Natural killer cell treated with Interleukin-12 subunit alpha and Interleukin-12 subunit beta and Interleukin-15 and Interleukin-18, amount 100 ng/mL, for 72 hours (primary cell): Measurements from ENCODE around the gene CYP2B6. TPM values are rescaled to one million over a fixed set of nuclear protein-coding genes. Genes with fewer than 3 reads are reported as not detected.
"Not testable (repeated sequence)": the region's sequence is repeated elsewhere in the genome, so short reads cannot be mapped to it uniquely, and the experiment has no call there.

Experiments
- ATAC-seq, 2 donors: fragments of 150-1000 bp; cut with Tn5 transposase in 1 of 2; sonication (Bioruptor Pico), chemical (Tn5 transposase) in 1 of 2; 2 replicates each; pipeline ENCODE4 v1.10.0; 2021
- DNase-seq: peaks from one replicate; pipeline ENCODE4 v3.0.0; 2022; ENCODE audit warnings: low spot score
- H3K27ac Mint-ChIP-seq, 2 donors: 1 replicate in 1 of 2; 2 replicates in 1 of 2; pipeline ENCODE4 v1.8.0; 2022; ENCODE audit warnings: mixed read lengths in 2 of 2, mild to moderate bottlenecking in 1 of 2, moderate library complexity in 1 of 2
- H3K27me3 Mint-ChIP-seq, 2 donors: 1 replicate in 1 of 2; 2 replicates in 1 of 2; pipeline ENCODE4 v1.8.0; 2022; ENCODE audit warnings: mixed read lengths in 2 of 2
- H3K36me3 Mint-ChIP-seq: one replicate; pipeline ENCODE4 v1.8.0; 2022; ENCODE audit warnings: mixed read lengths
- H3K4me1 Mint-ChIP-seq, 2 donors: 1 replicate in 1 of 2; 2 replicates in 1 of 2; pipeline ENCODE4 v1.8.0; 2022; ENCODE audit warnings: low read depth in 2 of 2, mixed read lengths in 2 of 2, mild to moderate bottlenecking in 1 of 2
- H3K4me3 Mint-ChIP-seq: one replicate; pipeline ENCODE4 v1.8.0; 2022; ENCODE audit warnings: mixed read lengths
- H3K9me3 Mint-ChIP-seq: 2 replicates; pipeline ENCODE4 v1.8.0; 2022; ENCODE audit warnings: mixed read lengths
- total RNA-seq, 2 donors: library from RNA; stranded (reverse); gene quantifications; one replicate each; pipeline ENCODE4 v1.2.3, GENCODE V29; 2022

The CYP2B6 gene
- total RNA-seq, 2 donors from 2014 or later, result not detected

DNA sequence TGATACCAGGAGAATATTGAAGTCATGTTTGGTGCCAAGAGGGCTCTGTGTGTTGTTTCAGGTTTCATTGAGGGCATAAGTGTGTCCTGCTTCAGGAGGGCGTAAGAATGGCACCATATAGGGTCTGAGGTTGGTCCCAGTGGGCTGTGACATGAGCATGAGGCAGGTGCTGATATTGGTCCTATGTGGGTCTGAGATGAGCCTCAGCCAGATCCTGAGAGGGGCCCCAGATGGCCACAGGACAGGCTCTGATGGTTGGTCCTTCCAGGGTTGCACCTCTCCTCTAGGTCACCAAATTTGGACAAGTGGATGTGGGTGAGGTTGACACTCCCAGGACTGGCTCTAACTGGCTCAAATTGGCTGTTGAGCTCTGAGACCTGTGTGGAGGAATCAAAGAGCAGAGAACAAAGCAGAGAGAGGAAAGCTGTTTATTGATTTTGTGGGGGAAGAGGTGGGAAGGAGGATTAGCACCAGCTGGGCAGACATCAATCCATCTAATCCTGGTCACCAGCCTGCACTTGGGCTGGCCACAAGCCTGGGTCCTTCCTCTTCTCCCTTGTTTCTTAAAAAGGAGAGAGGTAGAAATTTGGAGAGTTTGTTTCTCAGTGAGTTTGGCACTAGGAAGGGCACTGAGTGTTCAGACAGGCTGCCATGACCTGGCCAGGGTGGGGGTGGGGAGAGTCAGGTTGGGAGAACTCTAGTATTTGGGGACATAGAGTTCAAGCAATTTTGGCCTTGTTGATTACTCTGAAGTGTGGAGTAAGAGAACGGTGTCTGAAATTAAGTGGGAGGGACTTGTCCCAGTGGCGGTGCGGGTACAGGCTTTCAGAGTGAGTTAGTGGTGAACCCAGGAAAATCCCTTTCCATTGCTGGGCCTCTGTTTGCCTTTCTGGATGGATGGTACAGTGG, 38.7 kb downstream of the CYP2B6 start:
- Mint-ChIP-seq H3K27ac (no peak overlapping the region), H3K4me1 (peaks cover 0 to 2% of the 10 kb centered on the region in 2 donors), H3K4me3 (no peak overlapping the region), H3K9me3 (no peaks in the 10 kb centered on the region), H3K27me3 (peaks cover 26 to 27% of the 10 kb centered on the region in 2 donors), H3K36me3 (peaks cover 6% of the 10 kb centered on the region)
- DNase-seq (no peak), ATAC-seq (peak in 1 of 2 donors; percentile 11)

DNA sequence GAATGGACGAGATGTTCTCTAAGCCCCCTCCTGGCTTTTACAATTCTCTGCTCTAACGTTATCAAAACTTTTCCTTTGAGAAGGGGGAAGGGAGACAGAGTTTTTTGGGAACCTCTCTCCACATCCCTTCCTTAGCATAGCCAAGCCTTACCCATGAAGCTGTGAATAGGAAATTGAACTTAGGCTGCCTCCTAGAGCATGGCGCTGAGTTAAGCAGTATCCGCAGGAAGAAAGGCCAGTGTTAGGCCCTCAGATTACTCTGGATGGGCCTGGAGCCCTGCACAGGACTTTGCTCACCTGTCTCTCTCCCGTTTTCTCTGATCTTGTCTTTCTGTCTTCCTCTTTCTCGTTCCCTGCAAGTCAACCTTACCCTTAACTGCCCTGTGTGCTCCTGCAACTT, 39.6 kb downstream of the CYP2B6 start:
- Mint-ChIP-seq H3K27ac (no peak overlapping the region), H3K36me3 (peaks cover 6% of the 10 kb centered on the region), H3K27me3 (peaks cover 18 to 22% of the 10 kb centered on the region in 2 donors), H3K4me1 (peaks cover 0 to 2% of the 10 kb centered on the region in 2 donors), H3K4me3 (no peak overlapping the region), H3K9me3 (no peaks in the 10 kb centered on the region)
- ATAC-seq, result no peak
- no peak for DNase-seq

DNA sequence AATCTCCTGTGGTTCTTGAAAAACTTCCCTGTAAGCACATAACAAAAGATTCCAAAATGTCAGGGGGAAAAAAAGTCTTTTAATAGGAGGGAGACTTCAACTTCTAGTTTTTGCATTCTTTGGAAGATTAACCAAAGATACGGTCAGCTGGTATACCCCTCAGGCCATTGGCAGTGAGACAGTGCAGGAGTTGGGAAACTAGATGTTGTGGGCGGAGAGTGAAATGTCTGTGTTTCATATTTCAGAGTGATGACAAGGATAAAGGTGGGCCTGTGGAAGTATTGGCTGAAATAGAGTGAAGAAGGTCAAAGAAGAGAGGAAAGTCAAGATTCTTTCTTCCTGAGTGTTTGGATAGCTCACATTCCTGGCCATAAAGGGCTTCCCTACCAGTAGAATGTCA, 40.8 kb downstream of the CYP2B6 start:
- no peak overlapping the region for H3K4me3 Mint-ChIP-seq

DNA sequence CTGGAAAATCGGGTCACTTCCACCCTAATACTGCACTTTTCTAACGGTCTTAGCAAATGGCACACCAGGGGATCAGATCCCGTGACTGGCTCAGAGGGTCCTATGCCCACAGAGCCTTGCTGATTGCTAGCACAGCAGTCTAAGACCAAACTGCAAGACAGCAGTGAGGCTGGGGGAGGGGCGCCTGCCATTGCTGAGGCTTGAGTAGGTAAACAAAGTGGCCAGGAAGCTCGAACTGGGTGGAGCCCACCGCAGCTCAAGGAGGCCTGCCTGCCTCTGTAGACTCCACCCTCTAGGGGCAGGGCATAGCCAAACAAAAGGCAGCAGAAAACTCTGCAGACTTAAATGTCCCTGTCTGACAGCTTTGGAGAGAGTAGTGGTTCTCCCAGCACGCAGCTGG, 42.2 kb downstream of the CYP2B6 start:
- H3K27me3 Mint-ChIP-seq, result peaks cover 15 to 16% of the 10 kb centered on the region in 2 donors
- not testable (repeated sequence) for DNase-seq, H3K9me3 Mint-ChIP-seq, H3K36me3 Mint-ChIP-seq, ATAC-seq, H3K4me3 Mint-ChIP-seq, H3K4me1 Mint-ChIP-seq, H3K27ac Mint-ChIP-seq

More for the DNA sequence above, 40.8 kb downstream of the CYP2B6 start:
- peaks cover 0 to 2% of the 10 kb centered on the region in 2 donors for H3K4me1 Mint-ChIP-seq
- peaks cover 12 to 16% of the 10 kb centered on the region in 2 donors for H3K27me3 Mint-ChIP-seq
- no peak overlapping the region for H3K27ac Mint-ChIP-seq
- ATAC-seq (no peak), DNase-seq (no peak)
- no peaks in the 10 kb centered on the region for H3K9me3 Mint-ChIP-seq
- peaks cover 6% of the 10 kb centered on the region for H3K36me3 Mint-ChIP-seq

GRCh38 chr19:41039806-41040205, 48.7 kb downstream of the CYP2B6 start:
- ATAC-seq (no peak), DNase-seq (no peak)
- Mint-ChIP-seq H3K27me3 (peaks cover 8 to 12% of the 10 kb centered on the region in 2 donors), H3K4me3 (no peak overlapping the region), H3K36me3 (no peaks in the 10 kb centered on the region), H3K27ac (no peak overlapping the region), H3K4me1 (no peaks in the 10 kb centered on the region), H3K9me3 (no peaks in the 10 kb centered on the region)

DNA sequence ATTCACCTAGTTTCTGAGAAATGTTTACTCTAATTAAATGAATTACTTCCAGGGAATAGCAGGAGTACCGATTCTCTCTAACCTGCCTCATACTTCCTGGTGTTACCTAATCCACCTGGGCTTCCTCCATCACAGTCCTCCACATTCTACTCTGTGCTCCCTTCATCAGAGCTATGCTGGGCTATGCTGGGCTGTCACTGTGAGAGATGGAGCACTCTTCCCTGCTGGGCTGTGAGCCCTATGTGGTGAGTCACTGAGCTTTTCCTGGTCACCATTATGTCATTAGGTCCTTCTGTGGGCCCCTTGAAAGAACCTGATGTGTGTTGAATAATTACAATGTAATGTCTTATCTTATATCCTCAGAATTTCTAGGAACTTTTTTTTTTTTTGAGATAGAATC, 54.0 kb downstream of the CYP2B6 start:
- not testable (repeated sequence) for H3K4me1 Mint-ChIP-seq, DNase-seq, ATAC-seq, H3K9me3 Mint-ChIP-seq, H3K27ac Mint-ChIP-seq, H3K4me3 Mint-ChIP-seq, H3K36me3 Mint-ChIP-seq
- peaks cover 18 to 23% of the 10 kb centered on the region in 2 donors for H3K27me3 Mint-ChIP-seq

DNA sequence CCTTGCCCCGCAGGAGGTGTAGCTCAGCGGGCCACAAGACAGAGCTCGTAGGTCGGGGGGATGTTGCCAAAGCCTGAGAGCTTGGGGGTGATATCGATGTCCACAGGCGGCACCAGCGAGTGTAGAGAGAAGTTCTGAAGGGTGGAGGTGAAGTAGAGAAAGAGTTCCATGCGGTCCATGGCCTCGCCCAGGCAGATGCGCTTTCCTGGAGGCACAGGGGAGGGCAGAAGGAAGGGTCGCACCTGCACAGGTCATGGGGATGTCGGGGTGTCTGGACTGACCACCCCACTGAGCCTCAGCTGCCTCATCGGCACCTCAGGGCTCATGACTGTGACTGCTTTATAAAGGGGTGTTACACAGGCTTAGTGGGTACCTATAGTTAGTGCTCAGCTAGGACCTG, 59.3 kb downstream of the CYP2B6 start:
- Mint-ChIP-seq H3K9me3 (no peaks in the 10 kb centered on the region), H3K36me3 (no peaks in the 10 kb centered on the region), H3K27me3 (peaks cover 39 to 41% of the 10 kb centered on the region in 2 donors), H3K27ac (no peak overlapping the region), H3K4me1 (no peaks in the 10 kb centered on the region), H3K4me3 (no peak overlapping the region)
- DNase-seq (no peak), ATAC-seq (no peak)

- not testable (repeated sequence) for H3K36me3 Mint-ChIP-seq, DNase-seq, ATAC-seq, H3K27ac Mint-ChIP-seq, H3K4me3 Mint-ChIP-seq, H3K4me1 Mint-ChIP-seq, H3K9me3 Mint-ChIP-seq
- peaks cover 39 to 46% of the 10 kb centered on the region in 2 donors for H3K27me3 Mint-ChIP-seq
Observed at GRCh38 chr19:41052162-41052561, 61.1 kb downstream of the CYP2B6 start.

GRCh38 chr19:41053331-41053730, 62.2 kb downstream of the CYP2B6 start:
- not testable (repeated sequence) for H3K4me1 Mint-ChIP-seq, H3K4me3 Mint-ChIP-seq, ATAC-seq, DNase-seq, H3K27ac Mint-ChIP-seq, H3K9me3 Mint-ChIP-seq, H3K36me3 Mint-ChIP-seq
- peaks cover 36 to 47% of the 10 kb centered on the region in 2 donors for H3K27me3 Mint-ChIP-seq

- no peak overlapping the region for H3K4me3 Mint-ChIP-seq
- H3K36me3 Mint-ChIP-seq, result no peaks in the 10 kb centered on the region
- H3K27me3 Mint-ChIP-seq, result peaks cover 13 to 24% of the 10 kb centered on the region in 2 donors
- peaks cover 0 to 3% of the 10 kb centered on the region in 2 donors for H3K4me1 Mint-ChIP-seq
- no peak for DNase-seq
- H3K9me3 Mint-ChIP-seq, result no peaks in the 10 kb centered on the region
- no peak overlapping the region for H3K27ac Mint-ChIP-seq
- ATAC-seq, result no peak
Observed at GRCh38 chr19:41064974-41065569, 74.0 kb downstream of the CYP2B6 start.

Other genes with a start within 250 kb of the CYP2B6 start
- gene ACTMAP, start 240.8 kb upstream of the CYP2B6 start, total RNA-seq, result 10 to 100 TPM; 10.9 to 16.6 TPM
- 100 to 1,000 TPM in 1 of 2 donors, 10 to 100 TPM in 1; 95.5 to 191 TPM for gene SNRPA, start 240.1 kb upstream of the CYP2B6 start, total RNA-seq
- 1 to 10 TPM; 1.1 to 2.4 TPM for gene MIA, start 215.8 kb upstream of the CYP2B6 start, total RNA-seq
- gene RAB4B, start 213.0 kb upstream of the CYP2B6 start, total RNA-seq, result 100 to 1,000 TPM in 1 of 2 donors, 10 to 100 TPM in 1; 83.3 to 128 TPM
- 100 to 1,000 TPM; 119 to 136 TPM for gene EGLN2, start 192.1 kb upstream of the CYP2B6 start, total RNA-seq
- gene CYP2A6, start 140.8 kb upstream of the CYP2B6 start, total RNA-seq, result not detected
- gene CYP2A7, start 109.1 kb upstream of the CYP2B6 start, total RNA-seq, result not detected
- gene CYP2A13, start 97.2 kb downstream of the CYP2B6 start, total RNA-seq, result not detected
- not detected for gene CYP2F1, start 123.2 kb downstream of the CYP2B6 start, total RNA-seq
- gene CYP2S1, start 201.9 kb downstream of the CYP2B6 start, total RNA-seq, result not detected
- gene AXL, start 227.9 kb downstream of the CYP2B6 start, total RNA-seq, result not detected